ENCODE measurements around the gene ACAD11.

DNA sequence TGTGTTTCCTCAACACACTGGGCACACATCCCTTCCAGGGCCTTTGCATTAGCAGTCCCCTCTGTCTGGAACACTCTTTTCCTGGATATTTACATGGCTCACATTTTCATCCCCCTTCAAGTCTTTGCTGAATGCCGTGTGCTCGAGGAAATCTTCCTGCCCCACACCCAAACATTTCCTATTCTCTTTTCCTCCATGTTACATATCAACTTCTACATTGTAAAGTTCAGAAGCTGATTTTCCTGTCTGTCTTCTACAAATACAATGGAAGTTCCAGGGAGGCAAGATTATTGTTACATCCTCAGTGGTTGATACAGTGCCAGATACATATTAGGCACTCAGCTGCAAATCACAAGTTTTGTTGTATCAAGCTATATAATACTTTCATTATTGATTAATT is 4.1 kb downstream of the ACAD11 start:
- TF ChIP-seq, protein P1, sequence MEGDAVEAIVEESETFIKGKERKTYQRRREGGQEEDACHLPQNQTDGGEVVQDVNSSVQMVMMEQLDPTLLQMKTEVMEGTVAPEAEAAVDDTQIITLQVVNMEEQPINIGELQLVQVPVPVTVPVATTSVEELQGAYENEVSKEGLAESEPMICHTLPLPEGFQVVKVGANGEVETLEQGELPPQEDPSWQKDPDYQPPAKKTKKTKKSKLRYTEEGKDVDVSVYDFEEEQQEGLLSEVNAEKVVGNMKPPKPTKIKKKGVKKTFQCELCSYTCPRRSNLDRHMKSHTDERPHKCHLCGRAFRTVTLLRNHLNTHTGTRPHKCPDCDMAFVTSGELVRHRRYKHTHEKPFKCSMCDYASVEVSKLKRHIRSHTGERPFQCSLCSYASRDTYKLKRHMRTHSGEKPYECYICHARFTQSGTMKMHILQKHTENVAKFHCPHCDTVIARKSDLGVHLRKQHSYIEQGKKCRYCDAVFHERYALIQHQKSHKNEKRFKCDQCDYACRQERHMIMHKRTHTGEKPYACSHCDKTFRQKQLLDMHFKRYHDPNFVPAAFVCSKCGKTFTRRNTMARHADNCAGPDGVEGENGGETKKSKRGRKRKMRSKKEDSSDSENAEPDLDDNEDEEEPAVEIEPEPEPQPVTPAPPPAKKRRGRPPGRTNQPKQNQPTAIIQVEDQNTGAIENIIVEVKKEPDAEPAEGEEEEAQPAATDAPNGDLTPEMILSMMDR (IDR thresholded peaks at IDR 0.05) = no peak
- TF ChIP-seq POLR2A (IDR thresholded peaks at IDR 0.05) = no peak
